B cell (primary cell): ENCODE data around the gene EHD3.

Experiments used
- CTCF ChIP-seq: fragments of 200-600 bp; IDR thresholded peaks from one replicate; pipeline ENCODE4 v1.8.0; 2022; ENCODE audit warnings: antibody characterized with exemption, mild to moderate bottlenecking
- EZH2 ChIP-seq: IDR thresholded peaks from 2 replicates; pipeline ENCODE4 v1.6.1; 2012; ENCODE audit warnings: borderline replicate concordance, low read depth, mild to moderate bottlenecking, moderate library complexity, low read length; ENCODE audit not compliant: insufficient read depth, poor library complexity, severe bottlenecking

DNA sequence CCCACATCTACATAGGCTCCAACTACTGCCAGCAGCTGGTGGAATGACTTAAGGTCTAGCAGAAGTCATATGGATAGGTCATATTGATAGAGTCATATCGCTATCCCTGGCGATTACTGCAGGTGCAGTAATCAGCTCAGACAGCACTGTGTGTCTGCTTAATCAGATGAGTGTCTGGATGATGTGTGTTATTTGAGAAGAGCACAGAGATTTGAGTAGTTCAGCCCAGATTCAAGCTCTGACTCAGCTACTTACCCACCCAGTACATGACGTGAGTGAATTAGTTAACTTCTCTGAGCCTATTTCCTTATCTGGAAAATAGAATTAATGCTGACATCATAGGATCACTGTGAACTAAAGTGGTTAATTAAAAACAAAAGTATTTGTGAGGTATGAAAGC is 78.9 kb downstream of the EHD3 start:
- no peak for TF ChIP-seq EZH2
- TF ChIP-seq CTCF, result no peak
